GM12892 (cell line): Measurements from ENCODE around the gene NINL.

Source experiments
- POLR2A ChIP-seq: IDR thresholded peaks from 2 replicates; pipeline ENCODE4 v1.6.1; 2011; ENCODE audit warnings: low read depth, low read length, control low read depth
- TAF1 ChIP-seq: IDR thresholded peaks from 2 replicates; pipeline ENCODE4 v1.6.1; 2011; ENCODE audit warnings: low read depth, mild to moderate bottlenecking, control low read depth, low read length, borderline replicate concordance

GRCh38 chr20:25510202-25510601 is 75.1 kb downstream of the NINL start:
- TF ChIP-seq POLR2A, result no peak
- TF ChIP-seq TAF1, result no peak
